Activated effector memory CD4-positive, alpha-beta T cell treated with anti-CD3 and anti-CD28 coated beads, Interleukin-2, amount 50 U/mL, for 16 hours (primary cell): Measurements from ENCODE around the gene ARMC8.

Experiments
- DNase-seq: peaks from one replicate; pipeline ENCODE4 v3.0.0-alpha.2; 2020

Gene ARMC8

GRCh38 chr3:138314751-138315150 is 127.7 kb downstream of the ARMC8 start:
- DNase-seq: no peak

- no peak for DNase-seq
Observed at GRCh38 chr3:138317687-138318086, 130.6 kb downstream of the ARMC8 start.

GRCh38 chr3:138323971-138324370 is 136.9 kb downstream of the ARMC8 start:
- no peak for DNase-seq

- no peak for DNase-seq
Observed at GRCh38 chr3:138325990-138326389, 138.9 kb downstream of the ARMC8 start.

GRCh38 chr3:138326866-138327595 is 139.9 kb downstream of the ARMC8 start:
- DNase-seq: no peak

GRCh38 chr3:138327831-138328230 is 140.7 kb downstream of the ARMC8 start:
- DNase-seq: no peak

GRCh38 chr3:138328341-138328740 is 141.2 kb downstream of the ARMC8 start:
- DNase-seq: no peak

GRCh38 chr3:138329127-138329983 is 142.3 kb downstream of the ARMC8 start, which contains the start of gene NME9:
TSS of gene NME9 (minus strand) at chr3:138329851. CDS start at chr3:138329335, 516 bp downstream.
- DNase-seq: peak; percentile 94

- DNase-seq: no peak
Observed at GRCh38 chr3:138329984-138330293, 142.8 kb downstream of the ARMC8 start.

- DNase-seq: no peak
Observed at GRCh38 chr3:138331143-138331894, 144.2 kb downstream of the ARMC8 start.

GRCh38 chr3:138332472-138333073 is 145.5 kb downstream of the ARMC8 start:
- DNase-seq: no peak

GRCh38 chr3:138334608-138335007 is 147.5 kb downstream of the ARMC8 start:
- DNase-seq: no peak

GRCh38 chr3:138336454-138336999 is 149.4 kb downstream of the ARMC8 start:
- no peak for DNase-seq

GRCh38 chr3:138338244-138338643 is 151.1 kb downstream of the ARMC8 start:
- DNase-seq: no peak

GRCh38 chr3:138338811-138339210 is 151.7 kb downstream of the ARMC8 start:
- no peak for DNase-seq

GRCh38 chr3:138340511-138340910 is 153.4 kb downstream of the ARMC8 start:
- DNase-seq: no peak

GRCh38 chr3:138344754-138345153 is 157.7 kb downstream of the ARMC8 start:
- DNase-seq: no peak
